ENCODE measurements around the gene PPIF.

The PPIF gene

DNA sequence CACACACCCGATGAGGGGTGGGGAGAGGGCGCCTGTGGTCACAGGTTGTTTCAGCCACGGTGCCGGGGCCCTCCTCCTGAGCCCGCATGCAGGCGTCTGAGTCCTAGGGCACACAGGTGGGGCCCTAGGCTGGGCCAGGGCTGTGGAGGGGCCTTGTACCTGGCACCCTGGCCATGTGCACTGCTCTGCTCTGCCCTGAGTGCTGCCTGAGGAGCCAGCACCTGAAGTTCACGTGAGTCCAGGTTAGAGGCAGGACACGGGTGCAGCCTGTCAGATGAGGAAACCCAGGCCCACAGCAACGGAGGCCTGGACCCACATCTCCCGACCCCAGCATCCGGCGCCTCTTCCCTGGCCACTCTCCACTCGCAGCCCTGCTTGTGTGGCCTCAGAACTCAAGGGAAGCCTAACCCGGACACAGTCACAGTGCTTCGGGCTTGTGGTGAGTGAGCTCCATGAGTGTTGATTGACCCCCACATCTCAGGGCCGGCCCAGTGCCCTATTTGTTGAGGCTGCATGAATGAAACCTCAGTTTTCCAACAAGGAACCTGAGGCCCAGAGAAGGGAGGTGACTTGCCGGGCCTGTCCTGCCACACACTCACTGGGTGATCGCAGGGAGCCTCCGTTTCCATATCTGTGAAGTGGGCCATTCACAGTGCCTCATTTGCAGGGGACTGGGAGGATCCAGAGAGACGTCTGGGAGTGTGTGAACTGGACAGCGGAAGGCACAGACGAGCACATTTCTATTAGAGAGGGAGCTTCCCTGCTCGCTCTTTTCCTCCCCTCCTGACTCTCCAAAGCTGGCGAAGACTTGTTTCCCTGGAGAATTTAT is 39.6 kb downstream of the PPIF start:
- DNase-seq, result no peak

DNA sequence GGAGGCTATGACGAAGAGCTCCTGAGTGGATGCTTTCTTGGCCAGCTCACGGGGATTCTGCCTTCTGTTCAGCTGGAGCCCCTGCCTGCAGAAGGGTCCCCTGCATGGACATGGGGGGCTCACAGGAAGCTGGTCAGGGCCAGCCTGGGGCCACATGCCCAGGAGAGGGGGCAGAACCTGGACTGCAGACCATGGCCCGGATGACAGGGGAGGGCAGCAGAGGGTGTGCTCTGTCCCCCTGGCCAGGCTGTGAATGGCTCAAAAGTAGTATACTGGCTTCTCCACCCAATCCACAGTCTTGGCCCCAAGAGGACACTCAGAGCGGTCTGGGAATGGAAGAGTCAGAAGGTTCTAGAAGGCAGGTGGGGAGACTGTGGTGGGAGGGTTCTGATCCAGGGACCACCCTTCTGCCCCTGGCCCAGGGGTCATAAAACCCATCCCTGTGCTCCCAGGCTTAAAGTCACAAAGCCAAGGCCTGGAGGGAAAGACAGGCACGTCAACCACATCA is 40.3 kb downstream of the PPIF start:
- no peak for DNase-seq

DNA sequence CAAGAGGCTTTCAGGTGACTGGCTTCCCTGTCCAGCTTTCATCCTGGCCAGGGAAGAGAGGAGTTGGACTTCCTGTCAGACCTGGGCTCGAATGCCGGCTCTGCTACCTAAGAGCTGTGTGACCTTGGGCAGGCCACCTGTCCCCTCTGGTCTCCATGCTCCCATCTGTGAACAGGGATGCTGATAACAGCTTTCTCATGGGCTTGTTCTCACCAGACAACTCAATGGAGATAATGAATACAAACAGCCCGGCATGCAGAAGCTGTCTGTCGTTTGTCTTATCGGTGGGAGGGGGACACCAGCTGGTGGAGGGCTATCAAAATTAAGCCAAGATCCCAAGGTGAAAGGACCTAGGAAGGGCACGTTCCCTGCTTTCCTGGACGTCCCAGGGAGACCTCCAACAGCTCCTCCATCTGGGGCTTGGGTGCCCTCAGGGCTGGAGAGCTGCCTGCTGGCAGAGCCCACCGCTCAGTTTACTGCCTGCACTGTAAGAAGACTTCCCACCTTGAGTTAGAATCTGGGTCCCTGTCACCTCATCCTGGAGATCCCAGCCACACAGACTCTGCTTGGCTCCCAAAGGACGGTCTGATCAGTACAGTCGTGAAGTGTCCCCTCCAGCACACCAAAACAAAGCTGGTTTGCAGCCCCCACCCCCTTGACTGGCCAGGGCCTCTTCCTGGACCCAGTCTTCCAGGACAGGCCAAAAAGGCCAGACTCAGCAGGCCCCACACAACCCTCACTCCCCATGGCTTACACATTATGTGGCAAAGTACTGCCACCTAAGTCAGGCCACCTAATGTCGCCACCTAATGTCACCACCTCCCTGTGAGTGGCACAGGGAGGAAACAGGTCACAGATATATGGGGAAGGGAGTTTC is 40.9 kb downstream of the PPIF start:
- no peak for DNase-seq

- no peak for DNase-seq
Observed at GRCh38 chr10:79390057-79390456, 42.8 kb downstream of the PPIF start.

DNA sequence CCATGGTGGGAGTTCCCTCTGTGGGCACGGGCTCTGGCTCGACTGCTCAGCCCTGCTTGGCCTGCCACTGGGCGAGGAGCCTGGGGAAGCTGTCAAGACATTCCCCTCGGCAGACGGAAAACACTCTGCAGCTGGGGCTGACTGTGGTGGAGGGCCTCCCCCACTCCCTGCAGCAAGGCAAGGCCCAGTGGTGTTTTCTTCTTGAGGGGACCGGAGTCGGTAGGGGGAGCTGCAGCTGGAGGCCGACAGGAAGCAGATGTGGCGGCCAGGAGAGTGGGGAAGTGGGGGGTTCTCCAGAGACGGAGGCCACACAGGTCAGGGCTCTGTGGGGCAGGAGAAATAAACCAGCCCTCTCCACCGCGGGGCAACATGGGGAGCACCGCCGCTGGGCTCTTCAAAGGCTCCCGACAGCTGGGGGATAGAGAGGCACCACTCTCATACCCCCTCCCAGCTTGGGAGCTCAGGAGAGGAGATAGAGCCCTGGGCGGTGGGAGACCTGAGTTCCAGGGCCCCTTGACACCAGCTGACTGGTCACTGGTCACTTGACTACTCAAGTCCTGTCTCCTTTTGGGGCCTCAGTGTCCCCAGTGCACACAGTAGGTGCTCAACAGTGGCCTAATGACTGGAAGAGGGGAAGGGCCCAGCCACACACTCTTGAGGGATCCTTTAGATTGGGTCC is 43.4 kb downstream of the PPIF start:
- no peak for DNase-seq

DNA sequence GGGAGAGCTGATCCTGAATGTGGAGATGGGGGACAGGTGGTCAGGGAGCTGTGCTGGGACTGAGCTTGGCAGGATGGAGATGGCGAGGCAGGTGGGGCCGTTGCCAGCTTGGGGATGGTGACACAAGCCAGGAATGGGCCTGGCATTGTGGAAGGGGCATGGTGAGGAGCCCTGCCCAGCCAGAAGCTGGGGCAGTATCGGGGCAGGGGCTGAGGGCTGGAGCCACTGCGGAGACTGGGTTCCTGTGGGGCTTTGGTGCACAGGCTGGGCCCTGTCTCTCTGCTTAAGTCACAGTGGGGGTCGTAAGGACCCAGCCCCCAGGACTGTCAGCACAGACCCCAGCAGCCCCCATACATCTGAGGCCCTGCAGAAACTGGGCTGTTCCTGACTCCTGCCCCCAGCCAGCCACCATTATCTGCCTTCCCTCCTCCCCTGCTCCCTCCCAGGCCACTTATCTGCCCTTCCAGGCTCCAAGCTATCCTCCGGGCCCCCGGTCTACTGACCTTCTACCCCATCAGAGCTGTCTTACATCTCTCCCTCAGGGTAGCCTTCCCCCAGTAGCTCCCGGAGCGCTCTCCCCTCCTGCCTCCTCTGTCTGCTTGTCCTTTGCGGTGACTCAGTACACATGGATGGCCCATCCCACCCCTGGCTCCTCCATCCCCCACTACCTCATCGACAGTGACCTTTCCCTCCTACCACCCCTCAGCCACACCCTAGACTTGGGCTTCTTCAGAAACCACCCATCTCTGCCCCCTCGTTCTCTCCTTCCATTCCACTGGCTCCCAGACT is 44.2 kb downstream of the PPIF start:
- no peak for DNase-seq

DNA sequence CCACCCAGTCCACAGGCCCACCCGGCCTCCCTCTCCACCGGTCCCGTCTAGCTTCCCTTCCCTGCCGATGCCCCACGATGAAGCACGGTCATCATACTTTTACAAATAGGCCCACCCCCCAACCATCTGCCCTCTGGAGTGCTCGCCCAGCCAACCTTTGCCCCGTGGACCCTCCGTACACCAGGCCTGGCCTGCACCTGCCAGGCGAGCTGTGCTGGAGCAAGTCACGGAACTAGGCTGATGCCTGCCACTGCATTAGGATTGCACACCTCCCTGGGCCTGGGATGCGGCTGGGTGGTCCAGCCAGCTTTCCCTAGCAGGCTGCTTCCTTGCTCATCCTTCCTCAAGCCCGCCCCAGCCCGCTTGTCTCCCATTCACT is 44.7 kb downstream of the PPIF start:
- DNase-seq, result no peak

GRCh38 chr10:79392506-79393176 is 45.4 kb downstream of the PPIF start:
- DNase-seq, result no peak

DNA sequence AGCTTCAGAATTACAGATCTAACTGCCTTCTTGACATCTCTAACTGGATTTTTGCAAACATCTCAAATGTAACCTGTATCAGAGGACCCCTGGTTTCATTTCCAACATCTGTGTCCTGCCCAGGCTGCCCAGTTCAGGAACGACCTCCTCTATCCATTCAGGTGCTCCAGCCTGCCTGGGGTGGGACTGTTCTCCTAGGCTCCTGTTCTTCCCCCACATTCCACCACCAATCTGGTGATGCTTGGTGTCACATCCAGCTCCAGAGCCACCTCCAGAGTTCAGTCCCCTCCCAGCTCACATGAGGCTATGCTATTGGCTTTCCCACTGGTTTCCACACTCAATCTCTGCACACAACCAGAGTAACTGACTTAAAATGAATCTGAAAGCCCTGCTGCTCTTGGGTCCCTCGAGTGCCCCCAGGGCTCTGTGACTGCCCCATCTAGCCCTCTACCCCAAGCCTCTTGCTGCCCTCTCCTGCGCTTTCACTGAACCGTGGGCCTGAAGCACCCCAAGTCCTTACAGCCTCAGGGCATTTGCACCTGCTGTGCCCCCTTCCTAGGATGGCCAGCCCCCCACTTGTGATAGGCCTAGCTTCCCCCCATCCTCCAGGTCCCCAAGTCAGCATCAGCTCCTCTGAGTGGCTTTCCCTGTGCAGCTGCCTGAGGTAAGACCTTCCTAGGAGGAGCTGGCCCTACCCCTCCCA is 46.1 kb downstream of the PPIF start:
- no peak for DNase-seq

DNA sequence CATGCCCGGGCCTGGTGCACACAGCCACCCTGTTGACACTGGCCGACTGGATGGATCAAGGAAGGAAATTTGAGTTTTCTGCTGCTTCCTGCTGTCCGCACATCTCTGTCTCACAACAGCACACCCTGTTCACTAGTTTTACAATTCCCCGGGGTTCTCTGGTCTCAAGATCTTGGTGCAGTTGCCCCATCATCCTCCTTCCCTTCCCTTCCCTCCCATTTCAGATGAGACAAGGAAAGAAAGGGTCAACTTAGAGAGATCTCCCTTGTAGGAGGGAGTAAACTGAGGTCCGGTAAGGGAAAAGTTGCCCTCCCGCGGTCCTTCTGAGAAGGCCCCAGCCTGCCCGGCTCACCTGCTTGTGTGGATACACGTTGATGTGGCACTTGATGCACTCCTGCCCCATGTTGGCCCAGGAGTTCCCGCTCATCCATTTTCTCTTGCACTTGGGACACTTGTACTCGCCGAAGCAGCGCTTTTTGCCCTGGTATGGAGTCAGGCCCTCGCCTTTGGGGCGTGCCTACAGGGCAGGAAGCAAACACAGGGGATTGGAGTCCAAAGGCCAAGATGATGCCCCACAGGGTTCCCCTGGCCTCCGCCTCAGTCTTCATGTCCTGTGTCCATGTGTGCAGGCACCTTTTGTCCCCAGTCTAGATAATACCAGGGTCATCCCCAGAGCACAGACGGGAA is 46.8 kb downstream of the PPIF start:
- no peak for DNase-seq

DNA sequence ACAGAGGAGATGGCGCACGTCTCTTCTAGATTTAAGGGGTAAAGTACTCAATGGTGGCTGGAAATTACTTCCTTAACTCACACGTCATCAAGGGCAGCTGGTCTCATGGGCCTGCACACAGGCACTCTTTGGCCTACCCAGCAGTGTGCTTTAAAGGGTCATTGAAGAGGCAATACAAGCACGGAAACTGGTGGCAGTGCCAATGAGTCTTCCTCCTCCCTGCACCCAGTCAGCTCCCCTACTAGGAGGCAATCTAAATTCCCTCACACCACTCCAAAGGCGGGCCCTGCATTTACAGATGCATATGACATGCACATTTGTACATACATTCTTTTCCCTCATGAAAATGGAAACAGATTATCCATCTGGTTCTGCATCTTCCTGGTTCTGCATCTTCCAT is 47.4 kb downstream of the PPIF start:
- no peak for DNase-seq

GRCh38 chr10:79396520-79396919 is 49.3 kb downstream of the PPIF start:
- no peak for DNase-seq

DNA sequence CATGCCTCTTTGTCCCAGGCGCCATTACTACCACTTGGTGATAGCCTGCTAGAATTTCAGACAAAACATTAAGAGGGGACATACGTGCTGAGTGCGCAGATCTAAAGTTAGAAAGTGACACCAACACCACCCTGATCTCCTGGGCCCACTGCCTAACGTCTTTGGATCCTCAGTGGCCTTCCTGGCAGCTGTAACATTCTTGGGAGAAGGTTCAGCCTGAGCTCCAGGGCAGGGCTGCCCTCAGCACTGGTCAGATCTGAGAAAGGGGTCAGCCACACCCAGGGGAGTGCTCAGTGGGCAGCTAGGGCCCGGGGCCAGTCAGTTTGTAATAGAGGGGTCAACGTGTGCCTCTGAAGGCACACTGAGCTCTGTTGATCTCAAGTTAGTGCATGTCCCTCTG is 49.8 kb downstream of the PPIF start:
- DNase-seq, result no peak

DNA sequence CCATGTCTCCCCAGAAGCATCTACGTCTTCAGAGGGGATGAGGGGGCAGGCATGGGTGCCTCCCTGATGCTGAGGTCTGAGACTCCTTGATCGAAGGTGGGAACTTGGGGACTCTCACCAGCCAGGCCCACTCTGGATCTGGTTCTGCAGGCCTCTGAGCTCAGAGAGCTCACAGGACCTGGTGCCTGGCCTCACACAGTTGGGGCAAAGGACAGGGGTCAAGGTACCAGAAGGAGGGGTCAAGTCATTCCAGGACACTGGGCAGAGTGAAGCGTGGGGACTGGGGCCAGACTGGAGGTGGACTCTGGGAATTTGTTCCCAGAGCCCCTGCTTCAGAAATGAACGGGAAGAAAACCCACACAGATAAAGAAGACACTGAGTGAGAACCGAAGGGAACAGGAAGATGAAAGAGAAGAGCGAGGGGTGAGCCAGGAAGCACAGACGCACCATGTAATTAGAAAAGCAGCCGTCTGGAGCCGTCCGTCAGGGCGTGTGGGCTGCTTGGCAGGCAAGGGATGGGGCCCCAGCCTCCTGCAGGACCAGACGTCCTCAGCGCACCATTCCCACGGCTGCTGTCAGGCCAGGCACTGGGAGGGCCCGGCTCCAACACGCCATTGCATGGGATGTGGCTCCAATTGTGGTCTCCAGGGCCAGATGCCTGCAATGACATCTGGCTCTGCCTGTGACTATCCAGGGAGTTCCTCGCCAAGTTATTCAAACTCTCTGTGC is 50.5 kb downstream of the PPIF start:
- DNase-seq, result no peak

DNA sequence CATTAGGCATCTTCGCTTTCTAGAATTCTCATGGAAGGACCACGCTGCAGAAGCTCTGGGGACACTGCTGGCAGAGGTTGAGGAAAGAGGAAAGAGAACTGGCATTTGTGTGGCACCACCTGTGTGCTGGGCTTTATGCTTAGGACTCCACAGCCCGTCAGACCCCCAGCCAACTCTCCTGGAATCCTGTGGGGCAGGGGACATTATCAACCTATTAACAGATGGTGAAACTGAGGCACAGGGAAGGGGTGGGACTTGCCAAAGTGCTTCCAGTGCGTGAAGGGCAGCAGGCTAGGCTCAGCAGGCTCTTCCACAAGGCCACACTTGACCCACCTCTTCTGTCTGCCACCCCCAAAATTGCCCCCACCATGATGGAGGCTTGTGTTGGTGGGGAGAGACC is 51.4 kb downstream of the PPIF start:
- no peak for DNase-seq

DNA sequence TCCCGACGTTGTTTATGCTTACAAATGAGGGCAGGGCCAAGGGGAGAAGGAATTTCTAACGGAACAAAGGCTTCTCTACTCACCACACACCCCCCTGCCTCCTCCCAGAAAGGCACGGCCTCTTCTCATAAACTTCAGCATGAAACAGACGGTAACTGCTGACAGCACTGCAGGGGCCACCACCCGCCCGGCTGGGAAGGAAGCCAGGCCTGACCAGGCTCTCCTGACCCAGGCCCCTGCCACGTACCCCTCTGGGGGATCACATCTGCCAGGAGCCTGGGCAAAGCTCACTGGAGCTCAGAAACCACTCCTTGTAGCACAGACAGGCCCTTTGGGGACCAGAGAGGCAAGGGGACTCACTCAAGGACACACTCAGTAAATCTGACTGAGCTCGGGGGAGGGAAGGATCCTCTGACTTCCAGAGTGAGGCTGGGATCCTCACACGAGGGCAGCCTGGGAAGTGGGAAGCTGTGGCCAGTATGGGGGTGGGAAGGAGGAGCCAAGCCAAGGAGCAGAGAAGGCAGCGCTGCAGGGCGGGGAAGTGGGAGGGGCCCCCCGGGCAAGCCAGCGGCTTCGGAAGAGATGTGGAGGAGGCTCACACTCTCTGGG is 52.1 kb downstream of the PPIF start:
- DNase-seq, result peak; percentile 79

- DNase-seq, result no peak
Observed at GRCh38 chr10:79400146-79401004, 53.1 kb downstream of the PPIF start.

Data from right kidney (tissue), 1 donor.